ENCODE results near the gene GCSAML.

Gene GCSAML

GRCh38 chr1:247613405-247613804 lies 64.5 kb downstream of the GCSAML start:
- no peak for DNase-seq (ENCODE audit: low read depth)
- TF ChIP-seq CTCF (conservative IDR thresholded peaks at IDR 0.05; ENCODE audit: low read depth, low read length), result no peak
- no peak overlapping the region for H3K4me3 ChIP-seq (ENCODE audit: low read depth, low read length)

DNA sequence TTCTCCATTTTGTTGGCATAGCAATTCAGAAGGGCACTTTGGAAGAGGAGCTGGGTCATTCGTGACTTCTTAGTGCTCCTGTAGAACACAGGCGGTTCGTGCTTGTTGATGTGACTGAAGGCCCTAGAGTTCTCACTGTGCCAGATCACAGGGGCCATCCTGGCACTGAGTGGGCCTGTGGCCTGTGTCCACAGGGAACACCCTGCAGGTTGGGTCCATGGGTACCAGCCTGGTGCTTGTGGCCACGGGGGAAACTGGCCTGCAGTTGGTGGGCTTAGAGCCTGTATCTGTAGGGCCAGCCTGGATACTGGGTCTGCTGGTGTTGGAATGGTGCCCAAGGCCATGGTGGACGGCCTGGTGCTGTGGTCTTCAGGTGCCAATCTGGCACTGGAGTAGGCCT lies 65.7 kb downstream of the GCSAML start:
- TF ChIP-seq CTCF (conservative IDR thresholded peaks at IDR 0.05; ENCODE audit: low read depth, low read length), result no peak
- no peak overlapping the region for H3K4me3 ChIP-seq (ENCODE audit: low read depth, low read length)
- no peak for DNase-seq (ENCODE audit: low read depth)

Measured in choroid plexus epithelial cell (primary cell).